NOMO-1 (cell line): ENCODE results near the gene DDX42.
"Not testable (repeated sequence)": the region's sequence is repeated elsewhere in the genome, so short reads cannot be mapped to it uniquely, and the experiment has no call there.

Experiments used
- DNase-seq, 2 experiments: peaks; one replicate each; lab custom pipeline; 2025; ENCODE audit not compliant: unreplicated experiment in 2 of 2; lab: John Stamatoyannopoulos, UW

The DDX42 gene

GRCh38 chr17:63780507-63780906 lies 6.5 kb downstream of the DDX42 start:
- no peak for DNase-seq

GRCh38 chr17:63780928-63781327 lies 7.0 kb downstream of the DDX42 start:
- no peak for DNase-seq

- DNase-seq = no peak
Observed at GRCh38 chr17:63783522-63783921, 9.6 kb downstream of the DDX42 start.

- DNase-seq = no peak
Observed at GRCh38 chr17:63785556-63785955, 11.6 kb downstream of the DDX42 start.

- no peak for DNase-seq
Observed at GRCh38 chr17:63786117-63786516, 12.1 kb downstream of the DDX42 start.

- no peak for DNase-seq
Observed at GRCh38 chr17:63786971-63787711, 13.2 kb downstream of the DDX42 start.

GRCh38 chr17:63790057-63790456 lies 16.1 kb downstream of the DDX42 start:
- no peak for DNase-seq

GRCh38 chr17:63792055-63792729 lies 18.2 kb downstream of the DDX42 start:
- DNase-seq = no peak

- DNase-seq = not testable (repeated sequence)
Observed at GRCh38 chr17:63796375-63796774, 22.4 kb downstream of the DDX42 start.

- DNase-seq = no peak
Observed at GRCh38 chr17:63798572-63799106, 24.7 kb downstream of the DDX42 start.

- no peak for DNase-seq
Observed at GRCh38 chr17:63800783-63801182, 26.8 kb downstream of the DDX42 start.

- no peak for DNase-seq
Observed at GRCh38 chr17:63804328-63804727, 30.4 kb downstream of the DDX42 start.

GRCh38 chr17:63805591-63805990 lies 31.6 kb downstream of the DDX42 start:
- DNase-seq = no peak

- DNase-seq = no peak
Observed at GRCh38 chr17:63809970-63810369, 36.0 kb downstream of the DDX42 start.

- no peak for DNase-seq
Observed at GRCh38 chr17:63816123-63816522, 42.2 kb downstream of the DDX42 start.

GRCh38 chr17:63816669-63817068 lies 42.7 kb downstream of the DDX42 start:
- no peak for DNase-seq

GRCh38 chr17:63817736-63818385 lies 43.9 kb downstream of the DDX42 start:
- DNase-seq = no peak

- no peak for DNase-seq
Observed at GRCh38 chr17:63819131-63819530, 45.2 kb downstream of the DDX42 start.

GRCh38 chr17:63819585-63820537 lies 45.9 kb downstream of the DDX42 start:
- DNase-seq = no peak

- DNase-seq = no peak
Observed at GRCh38 chr17:63820963-63821561, 47.1 kb downstream of the DDX42 start.
